Measurements from ENCODE around the gene GPI.

DNA sequence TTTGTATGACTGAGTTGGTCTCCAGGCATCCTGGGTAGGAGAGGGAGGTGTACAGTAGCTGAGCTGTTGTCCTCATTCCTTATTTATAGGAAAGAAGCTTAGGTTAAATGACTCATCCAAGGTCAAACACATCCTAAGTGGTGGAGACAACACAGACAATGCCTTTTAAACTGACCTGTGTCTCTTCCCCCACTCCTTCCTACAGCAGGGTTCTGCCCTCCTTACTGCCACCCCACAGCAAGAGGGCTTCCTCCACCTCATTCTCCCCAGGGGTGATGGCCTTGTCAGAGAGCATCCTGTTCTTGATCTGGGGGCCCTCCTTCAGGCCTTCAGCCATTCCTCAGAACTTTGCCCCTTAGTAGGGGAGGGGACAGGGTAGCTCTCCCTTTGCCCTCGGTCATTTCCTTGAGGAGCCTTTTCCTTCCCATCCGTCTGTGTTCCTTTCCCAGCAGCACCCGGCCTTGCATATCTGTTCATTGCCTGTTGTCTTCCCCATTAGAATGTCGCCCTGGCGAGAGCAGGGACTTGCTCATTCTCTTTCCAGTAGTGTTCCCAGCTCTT, 48.2 kb upstream of the GPI start:
- TF ChIP-seq GATA3 (IDR thresholded peaks at IDR 0.05; ENCODE audit: low read depth, low read length) (no peak), GATA2 (IDR thresholded peaks at IDR 0.05; ENCODE audit: low read depth, low read length) (no peak)
